SK-N-SH treated with all-trans-retinoic acid at 6 μM for 48 hours (cell line): Measurements from ENCODE around the gene ZNF316.

Experiments
- ARNTL ChIP-seq: fragments of 450-650 bp; formaldehyde crosslinking; IDR thresholded peaks from 2 replicates; pipeline ENCODE4 v1.5.0; 2020; ENCODE audit warnings: low read depth, mild to moderate bottlenecking, moderate library complexity, borderline replicate concordance
- BACH2 ChIP-seq: fragments of 250-450 bp; sonication (Bioruptor Pico); IDR thresholded peaks from 2 replicates; pipeline ENCODE4 v1.9.0; 2021; ENCODE audit warnings: mild to moderate bottlenecking, borderline replicate concordance
- CREB5 ChIP-seq: fragments of 250-450 bp; sonication (Bioruptor Pico); IDR thresholded peaks from 2 replicates; pipeline ENCODE4 v1.5.1; 2020; ENCODE audit warnings: low read depth, mild to moderate bottlenecking, moderate library complexity
- ESRRG ChIP-seq: fragments of 250-450 bp; sonication (Bioruptor Pico); IDR thresholded peaks from 2 replicates; pipeline ENCODE4 v1.6.1; 2021; ENCODE audit warnings: mild to moderate bottlenecking
- POU6F1 ChIP-seq: fragments of 250-450 bp; sonication (Bioruptor Pico); IDR thresholded peaks from 2 replicates; pipeline ENCODE4 v1.8.0; 2021; ENCODE audit warnings: low read depth, mild to moderate bottlenecking, moderate library complexity, borderline replicate concordance
- ZFP3 ChIP-seq: fragments of 250-450 bp; sonication (Bioruptor Pico); IDR thresholded peaks from 2 replicates; pipeline ENCODE4 v1.5.0; 2020; ENCODE audit warnings: mild to moderate bottlenecking, moderate library complexity

DNA sequence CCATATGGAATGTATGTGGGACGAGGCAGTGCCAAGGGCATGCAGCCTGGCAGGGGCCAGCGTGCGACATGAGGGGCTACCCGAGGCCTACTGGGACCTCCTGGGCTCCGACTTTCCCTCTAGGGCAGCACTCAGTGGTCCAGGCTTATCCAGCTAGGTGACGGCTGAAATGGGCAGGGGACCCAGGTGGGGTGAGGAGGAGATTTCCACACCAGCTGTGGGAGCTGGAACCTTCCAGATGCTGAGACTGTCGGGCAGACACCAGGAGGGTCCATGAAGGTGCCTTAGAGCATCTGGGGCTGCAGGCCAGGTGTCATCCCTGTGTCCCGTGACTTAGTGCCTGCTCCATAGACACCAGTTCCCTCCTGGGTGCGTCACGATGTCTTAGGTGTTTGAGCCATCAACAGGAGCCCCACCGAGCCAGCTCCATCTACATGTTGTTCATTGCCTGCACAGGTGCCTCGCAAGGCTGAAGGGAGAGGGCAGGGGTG is 13.4 kb downstream of the ZNF316 start:
- TF ChIP-seq ZFP3 (CRISPR knock-in tag) = no peak
- no peak for TF ChIP-seq ESRRG (CRISPR knock-in tag)
- no peak for TF ChIP-seq CREB5
- TF ChIP-seq POU6F1 (CRISPR knock-in tag) = no peak
- no peak for TF ChIP-seq BACH2 (CRISPR knock-in tag)
- no peak for TF ChIP-seq ARNTL (CRISPR knock-in tag)
